ENCODE data around the gene ZFP36L1.
"Not testable (repeated sequence)": the region's sequence is repeated elsewhere in the genome, so short reads cannot be mapped to it uniquely, and the experiment has no call there.

ZFP36L1 gene

DNA sequence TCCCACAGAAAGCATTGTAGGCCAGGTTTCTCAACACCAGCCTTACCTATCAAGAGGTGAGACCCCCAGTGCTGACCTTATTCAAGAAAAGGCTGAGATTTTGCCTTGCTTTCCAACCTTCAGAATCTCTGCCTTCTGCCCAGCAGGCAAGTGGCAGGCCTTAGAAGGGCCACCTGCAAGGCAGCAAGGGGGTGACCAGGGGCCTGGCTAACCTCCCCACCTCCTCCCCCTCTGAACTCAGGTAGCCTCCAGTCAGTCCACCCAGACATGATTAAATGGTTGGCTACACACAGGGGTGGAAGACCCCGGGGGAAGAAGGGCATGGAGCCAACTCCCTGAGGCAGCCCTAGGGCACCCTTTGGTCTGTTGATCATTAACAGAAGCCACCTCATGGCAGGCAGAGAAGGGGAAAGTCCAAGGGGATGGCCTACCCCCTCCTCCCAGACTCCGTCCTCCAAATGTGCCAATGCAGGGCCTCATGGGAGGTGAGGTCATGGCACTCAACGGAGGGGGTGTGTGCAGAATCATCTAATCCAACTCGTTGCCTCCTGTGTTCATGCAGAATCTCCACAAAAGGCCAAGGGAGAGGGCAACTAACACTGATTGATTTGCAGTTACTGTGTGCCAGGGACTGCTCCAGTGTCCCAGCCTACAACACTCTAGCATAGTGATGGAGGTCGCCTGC is 8.5 kb downstream of the ZFP36L1 start:
- DNase-seq (ENCODE audit: low read depth), result no peak

DNA sequence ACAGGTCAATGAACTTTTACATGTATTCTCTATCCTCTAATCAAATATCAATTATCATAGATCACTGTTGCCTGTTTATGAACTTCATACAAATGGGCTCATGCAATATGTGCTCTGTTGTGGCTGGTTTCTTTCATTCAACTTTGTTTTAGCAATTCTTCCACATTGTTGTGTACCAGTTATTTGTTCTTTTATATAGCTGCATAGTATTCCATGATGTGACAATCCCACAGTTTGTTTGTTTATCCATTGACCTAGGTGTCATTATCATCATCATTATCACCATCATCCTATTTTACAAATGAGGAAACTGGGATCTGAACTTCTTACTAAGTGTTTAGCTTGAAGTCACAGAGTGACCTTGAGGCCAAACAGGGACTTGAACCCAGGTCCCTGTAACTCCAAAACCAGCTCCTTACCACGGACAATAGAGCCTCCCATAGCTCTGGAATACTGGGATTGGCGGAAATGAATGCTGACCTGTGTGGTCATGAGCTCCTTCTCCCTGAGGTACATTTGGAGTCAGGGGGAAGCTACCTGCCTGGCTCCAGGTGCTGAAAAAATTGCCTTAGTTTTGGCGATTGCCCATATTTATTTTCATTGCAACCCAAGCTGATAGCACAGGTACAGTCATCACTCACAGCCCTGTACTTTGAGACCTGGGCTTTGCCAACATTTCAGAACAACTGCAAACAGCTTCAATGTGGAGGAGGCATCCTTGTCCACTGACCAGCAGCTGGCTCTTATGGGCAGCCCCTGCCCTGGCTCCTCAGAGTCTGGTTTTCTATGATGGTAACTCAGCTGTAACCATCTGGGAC is 9.2 kb downstream of the ZFP36L1 start:
- no peak for DNase-seq (ENCODE audit: low read depth)

GRCh38 chr14:68782091-68782981 is 10.5 kb downstream of the ZFP36L1 start:
- no peak for DNase-seq (ENCODE audit: low read depth)

DNA sequence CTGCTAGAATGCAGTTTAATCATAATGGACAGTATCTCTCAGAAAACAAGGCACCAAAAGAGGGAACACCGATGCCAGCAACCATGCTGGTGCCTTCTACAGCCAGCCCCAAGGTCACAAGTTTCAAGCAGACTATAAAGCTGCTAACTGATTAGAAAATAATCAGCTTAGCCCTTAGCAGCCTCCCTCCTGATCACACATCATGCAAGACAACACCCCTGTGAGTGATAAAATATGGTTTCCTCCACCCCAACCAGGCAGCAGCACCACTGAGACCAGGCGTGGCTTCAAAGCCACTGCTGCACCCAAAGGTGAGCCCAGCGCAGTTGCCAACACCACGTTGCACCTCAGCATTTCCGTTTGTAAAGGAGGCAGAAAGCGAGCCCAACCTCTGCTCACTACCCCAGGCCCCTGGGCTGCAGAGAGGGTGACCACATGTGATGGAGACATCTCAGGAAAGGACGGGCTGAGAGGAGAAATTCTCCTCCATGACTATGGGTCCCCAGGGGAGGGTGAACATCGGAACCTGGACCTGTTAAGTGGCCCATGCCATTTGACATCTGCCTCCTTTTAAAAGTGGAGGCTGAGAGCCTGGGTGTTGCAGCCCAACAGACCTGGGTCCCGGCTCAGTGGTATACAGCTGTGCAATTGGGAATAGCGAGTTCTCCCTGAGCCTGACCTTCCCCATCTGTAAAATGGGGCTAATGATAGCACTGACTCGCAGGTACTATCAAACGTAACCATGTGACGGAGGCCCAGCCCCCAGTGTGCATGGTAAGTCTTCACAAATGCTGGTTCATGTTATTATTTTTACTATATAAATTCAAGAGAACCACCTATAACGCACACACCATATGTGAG is 11.5 kb downstream of the ZFP36L1 start:
- DNase-seq (ENCODE audit: low read depth), result no peak

DNA sequence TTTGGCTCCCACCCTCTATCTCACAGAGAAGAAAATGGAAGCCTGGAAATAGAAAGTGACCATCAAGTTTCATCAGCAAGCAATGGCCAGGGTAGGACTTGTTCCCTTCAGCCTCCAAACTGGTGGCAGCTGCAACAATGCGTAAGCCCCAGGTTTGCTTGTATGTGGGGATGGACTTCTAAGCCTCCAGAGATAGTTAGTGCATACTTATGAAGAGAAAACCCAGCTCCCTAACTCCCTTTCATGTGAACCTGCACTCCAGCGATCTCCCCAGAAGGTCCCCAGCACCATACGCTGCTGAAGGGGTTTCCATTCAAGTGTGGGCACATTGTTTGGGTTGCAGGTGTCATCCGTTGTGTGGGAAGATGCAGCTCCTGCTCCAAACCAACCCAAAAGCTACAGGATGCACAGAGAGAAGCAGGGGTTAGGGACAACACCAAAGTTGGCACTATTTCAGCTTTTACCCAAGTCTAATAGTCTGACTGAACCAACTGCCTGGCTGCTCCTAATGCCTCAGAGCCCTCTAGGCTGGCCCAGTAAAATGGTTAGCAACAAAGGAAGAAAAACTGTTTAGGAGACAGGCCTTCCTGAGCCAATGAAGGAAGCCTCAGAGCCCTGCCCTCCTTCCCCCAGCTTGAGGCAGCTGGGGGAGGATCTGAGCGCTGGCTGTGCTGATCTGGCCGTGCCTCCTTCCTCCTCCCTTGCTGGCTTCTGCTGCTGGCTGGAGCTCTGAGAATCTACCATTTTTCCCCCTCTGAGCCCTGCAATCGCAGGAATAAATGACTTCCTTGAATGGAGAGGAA is 12.3 kb downstream of the ZFP36L1 start:
- no peak for DNase-seq (ENCODE audit: low read depth)

DNA sequence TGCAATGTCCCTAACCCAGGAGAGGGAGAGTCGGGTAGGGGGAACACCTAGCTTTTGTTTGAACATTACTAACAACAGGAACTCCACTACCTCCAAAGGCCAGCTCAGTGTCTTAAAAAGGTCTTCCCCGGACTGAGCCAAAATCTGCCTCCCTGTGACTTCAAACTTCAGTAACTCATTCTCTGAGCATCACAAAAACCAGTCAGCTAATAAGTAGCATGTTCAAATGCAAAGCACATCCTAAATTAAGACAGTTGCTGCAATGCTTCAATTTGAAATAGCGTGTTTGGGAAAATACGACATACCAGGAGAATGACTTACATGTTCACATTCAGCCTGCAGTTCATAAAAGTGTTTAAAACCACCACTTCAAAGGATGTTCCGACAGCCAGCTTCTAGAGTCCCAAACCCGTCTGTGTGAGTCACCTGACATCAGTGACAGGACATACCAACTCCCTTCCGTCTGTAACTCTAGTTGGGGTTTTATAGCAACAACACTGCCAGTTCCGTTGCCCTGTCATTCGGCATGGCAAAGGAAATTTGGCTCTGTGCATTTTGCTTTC is 13.0 kb downstream of the ZFP36L1 start:
- DNase-seq (ENCODE audit: low read depth), result no peak

- DNase-seq (ENCODE audit: low read depth), result no peak
These were observed 15.2 kb downstream of the ZFP36L1 start for GRCh38 chr14:68777644-68778043.

DNA sequence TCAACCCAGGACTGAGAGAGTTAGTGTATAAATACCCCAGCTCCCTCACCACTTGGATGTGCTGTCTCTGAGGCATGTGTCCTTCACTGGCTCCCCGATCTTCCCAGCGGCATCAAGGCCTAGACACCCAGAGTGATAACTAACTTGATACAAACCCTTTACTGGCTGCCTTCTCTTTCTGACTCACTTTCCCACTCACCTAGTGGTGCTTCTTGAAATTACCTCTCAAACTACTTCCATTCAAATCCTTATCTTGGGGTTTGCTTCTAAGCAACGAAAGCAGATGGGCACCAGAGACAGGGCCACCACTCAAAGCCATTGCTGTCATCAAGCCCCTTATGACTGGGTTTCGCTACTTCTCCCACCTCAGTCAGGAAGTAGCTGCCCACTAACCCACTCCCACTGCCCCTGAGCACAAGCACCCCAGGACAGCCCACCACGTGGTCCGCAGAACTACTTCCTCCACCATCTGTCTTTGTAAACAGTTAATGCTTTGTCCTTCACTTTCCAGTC is 17.2 kb downstream of the ZFP36L1 start:
- no peak for DNase-seq (ENCODE audit: low read depth)

DNA sequence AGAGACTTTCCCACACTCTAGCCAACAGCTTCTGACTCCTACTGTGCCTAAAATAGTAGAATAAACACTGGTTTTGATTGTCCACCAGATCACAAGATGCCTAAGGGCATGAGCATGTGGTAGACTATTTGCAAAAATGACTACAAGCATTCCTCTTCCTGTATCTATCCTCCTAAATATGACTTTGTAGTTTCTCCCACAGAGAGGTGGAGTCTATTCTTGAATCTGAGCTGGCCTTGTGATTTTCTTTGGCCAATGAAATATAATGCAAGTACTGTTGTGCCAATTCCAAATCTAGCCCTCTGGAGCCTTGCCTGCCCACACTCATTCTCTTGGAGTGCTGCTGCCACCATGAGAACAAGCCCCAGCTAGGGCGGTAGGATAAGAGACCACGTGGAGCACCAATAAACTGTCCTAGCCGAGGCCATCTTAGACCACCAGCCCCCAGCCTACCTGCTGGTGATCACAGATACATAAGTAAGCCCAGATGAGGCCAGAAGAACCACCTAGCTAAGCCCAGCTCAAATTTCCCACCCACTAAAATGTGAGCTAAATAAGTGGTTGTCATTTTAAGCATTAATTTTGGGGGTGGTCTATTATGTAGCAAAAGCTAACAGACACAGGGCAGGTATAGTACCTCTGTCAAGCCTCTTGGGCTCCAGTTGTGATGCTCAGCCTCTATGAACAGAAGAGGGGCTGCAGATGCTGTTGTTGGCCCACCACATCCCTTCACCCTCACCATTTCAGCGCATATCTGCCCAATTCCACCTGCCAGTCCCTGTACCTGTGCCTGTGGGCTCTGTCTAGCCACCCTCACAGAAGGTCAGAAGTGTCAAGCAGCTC is 17.9 kb downstream of the ZFP36L1 start:
- DNase-seq (ENCODE audit: low read depth), result no peak

- DNase-seq (ENCODE audit: low read depth), result no peak
These were observed 20.0 kb downstream of the ZFP36L1 start for GRCh38 chr14:68772761-68773381.

DNA sequence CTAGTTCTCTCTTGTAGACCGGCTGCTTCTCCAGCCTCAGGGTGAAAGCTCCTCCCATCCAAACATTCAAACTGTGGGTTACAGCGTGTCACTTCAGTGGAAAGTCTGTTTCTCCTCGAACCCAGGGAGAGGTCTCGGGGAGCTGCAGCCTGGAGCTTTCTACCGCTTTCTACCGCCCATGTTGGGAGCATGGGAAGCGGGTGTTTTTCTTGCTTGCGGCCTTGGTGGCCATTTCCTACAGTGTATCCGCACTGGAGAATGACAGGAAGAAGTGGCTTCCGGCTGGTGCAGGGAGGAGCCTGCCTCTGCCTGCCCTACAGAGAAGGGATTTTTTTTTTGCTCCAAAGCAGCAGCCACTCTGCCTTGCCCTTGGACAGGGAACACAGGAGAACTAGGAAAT is 21.2 kb downstream of the ZFP36L1 start:
- DNase-seq (ENCODE audit: low read depth), result no peak

- no peak for DNase-seq (ENCODE audit: low read depth)
These were observed 22.1 kb downstream of the ZFP36L1 start for GRCh38 chr14:68770553-68771286.

DNA sequence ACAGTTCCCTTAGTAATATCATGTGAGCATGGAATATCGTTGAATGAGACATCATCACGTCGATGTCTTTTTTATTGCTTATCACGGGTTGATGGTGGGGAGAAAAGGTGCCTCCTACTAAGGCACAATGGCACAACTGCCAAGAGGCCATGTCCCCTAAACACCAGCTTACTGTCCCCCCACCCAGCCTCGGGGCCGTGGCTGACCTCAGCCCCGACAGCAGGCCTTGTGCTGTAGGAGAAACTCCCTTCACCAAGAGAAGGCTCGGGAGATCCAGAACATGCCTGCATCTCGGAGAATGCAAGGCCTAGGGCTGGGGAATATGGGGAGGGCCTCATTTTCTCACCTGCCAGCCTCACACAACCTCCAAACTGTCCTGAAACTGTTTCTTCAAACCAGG is 22.8 kb downstream of the ZFP36L1 start:
- no peak for DNase-seq (ENCODE audit: low read depth)

- no peak for DNase-seq (ENCODE audit: low read depth)
These were observed 24.6 kb downstream of the ZFP36L1 start for GRCh38 chr14:68768316-68768715.

GRCh38 chr14:68767248-68767645 is 25.6 kb downstream of the ZFP36L1 start:
- no peak for DNase-seq (ENCODE audit: low read depth)

DNA sequence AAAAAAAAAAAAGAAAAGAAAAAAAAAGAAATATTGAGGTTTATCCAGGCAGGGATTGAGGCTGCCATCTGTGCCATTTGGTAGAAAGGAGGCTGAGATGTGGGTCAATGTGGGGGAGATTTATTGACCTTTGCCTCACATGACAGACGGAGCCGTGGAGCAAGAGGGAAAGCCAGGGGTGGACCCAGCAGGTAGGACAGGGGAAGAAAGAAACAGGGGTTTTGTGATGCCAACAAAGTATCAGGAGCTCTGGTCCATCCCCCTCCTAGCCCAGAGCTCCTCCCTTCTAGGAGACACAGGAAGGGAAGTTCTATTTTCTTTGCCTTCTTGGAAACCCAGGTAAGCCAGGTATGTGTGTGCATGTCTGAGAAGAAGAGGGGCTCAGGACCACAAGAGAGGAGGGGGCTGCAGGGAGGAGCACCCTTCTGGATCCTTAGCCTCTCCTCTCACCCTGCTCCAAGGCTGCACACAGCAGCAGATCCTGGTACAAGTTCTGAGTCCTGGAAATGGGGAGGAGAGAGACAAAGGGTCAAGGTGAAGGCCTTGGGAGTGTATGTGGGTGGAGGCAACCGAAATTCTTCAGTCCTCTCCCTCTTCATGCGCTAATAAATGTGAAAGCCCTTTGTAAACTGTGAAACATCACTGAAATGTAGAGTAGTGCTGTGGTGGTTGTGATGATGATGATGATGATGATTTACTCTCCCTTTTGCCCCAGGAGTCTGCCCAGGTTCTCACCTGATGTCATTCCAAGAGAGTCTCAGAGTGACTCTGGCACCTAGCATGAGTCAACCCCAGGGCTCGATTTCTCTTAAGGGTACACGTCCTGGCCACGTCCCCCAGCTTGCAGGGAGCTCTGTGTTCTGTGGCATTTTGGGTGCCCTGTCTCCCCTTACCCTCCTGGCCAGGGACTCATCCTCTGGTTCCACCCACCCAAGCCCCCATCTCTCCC is 26.3 kb downstream of the ZFP36L1 start:
- DNase-seq (ENCODE audit: low read depth), result no peak

- not testable (repeated sequence) for DNase-seq (ENCODE audit: low read depth)
These were observed 29.0 kb downstream of the ZFP36L1 start for GRCh38 chr14:68763843-68764242.
